ENCODE data around the gene ABCA7.

DNA sequence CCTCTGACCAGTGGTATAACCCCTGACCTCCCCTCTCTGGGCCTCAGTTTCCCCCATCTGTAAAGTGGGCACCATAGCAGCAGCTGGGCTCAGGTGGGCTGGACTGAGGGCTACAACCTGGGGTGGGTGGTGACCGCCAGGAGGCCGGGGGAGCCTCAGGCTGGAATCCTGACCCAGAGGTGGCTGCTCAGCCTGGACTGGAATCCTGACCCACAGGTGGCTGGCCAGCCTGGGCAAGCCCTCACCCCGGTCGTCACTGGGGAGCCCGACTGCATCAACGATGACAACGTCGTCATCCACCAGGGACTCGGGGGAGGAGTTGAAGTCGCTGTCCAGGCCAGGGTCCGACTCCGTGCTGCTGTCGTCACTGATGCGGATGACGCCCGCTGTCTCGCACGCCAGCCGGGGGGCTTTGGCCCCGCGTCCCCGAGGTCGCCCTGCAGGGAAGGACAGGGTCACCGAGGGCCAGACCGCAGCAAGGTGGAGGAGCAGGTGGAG, 74.1 kb downstream of the ABCA7 start:
- no peak for TF ChIP-seq EZH2 (IDR thresholded peaks at IDR 0.05; ENCODE audit: borderline replicate concordance, low read length)
- TF ChIP-seq, protein P1, sequence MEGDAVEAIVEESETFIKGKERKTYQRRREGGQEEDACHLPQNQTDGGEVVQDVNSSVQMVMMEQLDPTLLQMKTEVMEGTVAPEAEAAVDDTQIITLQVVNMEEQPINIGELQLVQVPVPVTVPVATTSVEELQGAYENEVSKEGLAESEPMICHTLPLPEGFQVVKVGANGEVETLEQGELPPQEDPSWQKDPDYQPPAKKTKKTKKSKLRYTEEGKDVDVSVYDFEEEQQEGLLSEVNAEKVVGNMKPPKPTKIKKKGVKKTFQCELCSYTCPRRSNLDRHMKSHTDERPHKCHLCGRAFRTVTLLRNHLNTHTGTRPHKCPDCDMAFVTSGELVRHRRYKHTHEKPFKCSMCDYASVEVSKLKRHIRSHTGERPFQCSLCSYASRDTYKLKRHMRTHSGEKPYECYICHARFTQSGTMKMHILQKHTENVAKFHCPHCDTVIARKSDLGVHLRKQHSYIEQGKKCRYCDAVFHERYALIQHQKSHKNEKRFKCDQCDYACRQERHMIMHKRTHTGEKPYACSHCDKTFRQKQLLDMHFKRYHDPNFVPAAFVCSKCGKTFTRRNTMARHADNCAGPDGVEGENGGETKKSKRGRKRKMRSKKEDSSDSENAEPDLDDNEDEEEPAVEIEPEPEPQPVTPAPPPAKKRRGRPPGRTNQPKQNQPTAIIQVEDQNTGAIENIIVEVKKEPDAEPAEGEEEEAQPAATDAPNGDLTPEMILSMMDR (conservative IDR thresholded peaks at IDR 0.05 in 1 of 2, IDR thresholded peaks at IDR 0.05 in 1 of 2; ENCODE audit: extremely low read depth in 1 of 2, insufficient read depth in 1 of 2, low read depth in 1 of 2, low read length in 2 of 2), result no peak

Data from mammary epithelial cell (primary cell).